Activated CD4-positive, alpha-beta memory T cell treated with anti-CD3 and anti-CD28 coated beads, Interleukin-2, amount 10 ng/mL, durations not matched to agents 7 days and 5 days (primary cell): ENCODE results near the gene ATF7IP. TPM values are rescaled to one million over a fixed set of nuclear protein-coding genes. Genes with fewer than 3 reads are reported as not detected.

Experiments used
- CTCF ChIA-PET: fragments of 350-600 bp; sonication (Branson Sonifier 250); formaldehyde crosslinking; loops from one replicate; lab custom pipeline; 2021; ENCODE audit warnings: antibody characterized with exemption, inconsistent platforms; lab: Charles Lee
- POLR2A ChIA-PET: fragments of 350-600 bp; sonication (Branson Sonifier 250); formaldehyde crosslinking; loops from one replicate; lab custom pipeline; 2021; ENCODE audit warnings: antibody characterized with exemption; lab: Charles Lee
- DNase-seq: peaks from one replicate; pipeline ENCODE4 v3.0.0-alpha.2; 2020
- H3K27ac Mint-ChIP-seq: one replicate; pipeline ENCODE4 v1.8.0; 2021; ENCODE audit warnings: mild to moderate bottlenecking, mixed read lengths
- H3K27me3 Mint-ChIP-seq: one replicate; pipeline ENCODE4 v1.8.0; 2021; ENCODE audit warnings: mixed read lengths
- H3K36me3 Mint-ChIP-seq: one replicate; pipeline ENCODE4 v1.8.0; 2021; ENCODE audit warnings: low read depth, mixed read lengths
- H3K4me1 Mint-ChIP-seq: one replicate; pipeline ENCODE4 v1.8.0; 2021; ENCODE audit warnings: mixed read lengths
- H3K4me3 Mint-ChIP-seq: one replicate; pipeline ENCODE4 v1.8.0; 2021; ENCODE audit warnings: mild to moderate bottlenecking, mixed read lengths
- H3K9me3 Mint-ChIP-seq: one replicate; pipeline ENCODE4 v1.8.0; 2021; ENCODE audit warnings: mixed read lengths
- total RNA-seq, 2 experiments: library from RNA; stranded (reverse); gene quantifications; one replicate each; pipeline ENCODE4 v1.2.3, GENCODE V29; 2021

ATF7IP gene
- total RNA-seq, 2 experiments from 2014 or later: 129 to 134 TPM

GRCh38 chr12:14473707-14474287, 108.3 kb downstream of the ATF7IP start:
- ChIA-PET CTCF (interaction anchor here (0.7 to 1.6 kb wide), 2 partner anchors 108 to 216 kb away, joined by 3 to 4 read pairs; partner anchors contain the start of gene ATF7IP), POLR2A (no interaction called here)
- no peak for DNase-seq
- H3K36me3 Mint-ChIP-seq: peaks cover 85% of the 10 kb centered on the region
- peaks cover 33% of the 10 kb centered on the region for H3K9me3 Mint-ChIP-seq
- peaks cover 8% of the 10 kb centered on the region for H3K4me1 Mint-ChIP-seq
- no peaks in the 10 kb centered on the region for H3K27me3 Mint-ChIP-seq
- H3K4me3 Mint-ChIP-seq: no peak overlapping the region
- no peak overlapping the region for H3K27ac Mint-ChIP-seq

DNA sequence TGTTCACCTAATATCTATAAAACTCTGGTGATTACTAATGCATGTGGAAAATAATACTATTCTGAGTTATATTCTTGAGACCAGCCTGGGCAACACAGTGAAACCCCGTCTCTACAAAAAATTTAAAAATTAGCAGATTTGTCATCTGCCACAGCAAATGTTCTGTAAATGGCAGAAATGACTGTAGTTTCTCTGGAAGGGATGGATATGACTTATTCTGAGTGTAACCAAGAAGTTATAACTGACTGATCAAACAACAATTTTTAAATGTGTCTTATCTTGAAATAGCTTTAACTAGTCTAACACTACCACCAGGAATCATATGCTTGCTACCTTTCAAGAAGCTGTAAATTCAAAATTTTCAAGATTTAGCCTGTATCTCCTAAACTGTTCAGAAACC, 113.5 kb downstream of the ATF7IP start:
- H3K4me1 Mint-ChIP-seq: peaks cover 8% of the 10 kb centered on the region
- H3K4me3 Mint-ChIP-seq: no peak overlapping the region
- no peak overlapping the region for H3K27ac Mint-ChIP-seq
- peaks cover 84% of the 10 kb centered on the region for H3K36me3 Mint-ChIP-seq
- H3K9me3 Mint-ChIP-seq: peaks cover 5% of the 10 kb centered on the region
- ChIA-PET CTCF (no interaction called here), POLR2A (no interaction called here)
- DNase-seq: no peak
- H3K27me3 Mint-ChIP-seq: no peaks in the 10 kb centered on the region

GRCh38 chr12:14481201-14481600, 115.7 kb downstream of the ATF7IP start:
- POLR2A ChIA-PET: no interaction called here
- H3K4me1 Mint-ChIP-seq: peaks cover 4% of the 10 kb centered on the region
- no peak overlapping the region for H3K4me3 Mint-ChIP-seq
- H3K27me3 Mint-ChIP-seq: no peaks in the 10 kb centered on the region
- no peaks in the 10 kb centered on the region for H3K9me3 Mint-ChIP-seq
- H3K36me3 Mint-ChIP-seq: peaks cover 87% of the 10 kb centered on the region
- DNase-seq: no peak
- no peak overlapping the region for H3K27ac Mint-ChIP-seq
- CTCF ChIA-PET: no interaction called here

DNA sequence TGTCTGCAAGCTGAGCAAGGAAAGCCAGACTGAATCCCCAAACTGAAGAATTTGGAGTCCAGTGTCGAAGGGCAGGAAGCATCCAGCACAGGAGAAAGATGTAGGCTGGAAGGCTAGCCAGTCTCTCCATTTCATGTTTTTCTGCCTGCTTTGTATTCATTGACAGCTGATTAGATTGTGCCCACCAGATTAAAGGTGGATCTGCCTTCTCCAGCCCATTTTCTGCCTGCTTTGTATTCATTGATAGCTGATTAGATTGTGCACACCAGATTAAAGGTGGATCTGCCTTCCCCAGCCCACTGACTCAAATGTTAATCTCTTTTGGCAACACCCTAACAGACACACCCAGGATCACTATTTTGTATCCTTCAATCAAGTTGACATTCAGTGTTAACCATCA, 116.9 kb downstream of the ATF7IP start:
- Mint-ChIP-seq H3K4me3 (no peak overlapping the region), H3K9me3 (no peaks in the 10 kb centered on the region), H3K36me3 (peaks cover 93% of the 10 kb centered on the region), H3K27ac (peak overlapping the region; percentile 2), H3K4me1 (peaks cover 4% of the 10 kb centered on the region), H3K27me3 (no peaks in the 10 kb centered on the region)
- ChIA-PET POLR2A (no interaction called here), CTCF (no interaction called here)
- DNase-seq: no peak

GRCh38 chr12:14482886-14483285, 117.4 kb downstream of the ATF7IP start:
- H3K9me3 Mint-ChIP-seq: no peaks in the 10 kb centered on the region
- DNase-seq: no peak
- H3K36me3 Mint-ChIP-seq: peaks cover 93% of the 10 kb centered on the region
- H3K27ac Mint-ChIP-seq: peak overlapping the region; percentile 2
- H3K4me3 Mint-ChIP-seq: no peak overlapping the region
- peaks cover 4% of the 10 kb centered on the region for H3K4me1 Mint-ChIP-seq
- no peaks in the 10 kb centered on the region for H3K27me3 Mint-ChIP-seq
- ChIA-PET POLR2A (no interaction called here), CTCF (no interaction called here)

GRCh38 chr12:14495326-14495725, 129.8 kb downstream of the ATF7IP start:
- ChIA-PET POLR2A (interaction anchor here (1.2 kb wide), 1 partner anchor 19 kb away, joined by 3 read pairs; no protein-coding TSS in a partner anchor), CTCF (no interaction called here)
- Mint-ChIP-seq H3K4me3 (no peak overlapping the region), H3K4me1 (peaks cover 9% of the 10 kb centered on the region), H3K36me3 (peaks cover 89% of the 10 kb centered on the region), H3K27me3 (no peaks in the 10 kb centered on the region), H3K9me3 (no peaks in the 10 kb centered on the region), H3K27ac (no peak overlapping the region)
- no peak for DNase-seq

- no peak overlapping the region for H3K4me3 Mint-ChIP-seq
Observed at GRCh38 chr12:14505626-14506596, 140.4 kb downstream of the ATF7IP start.

DNA sequence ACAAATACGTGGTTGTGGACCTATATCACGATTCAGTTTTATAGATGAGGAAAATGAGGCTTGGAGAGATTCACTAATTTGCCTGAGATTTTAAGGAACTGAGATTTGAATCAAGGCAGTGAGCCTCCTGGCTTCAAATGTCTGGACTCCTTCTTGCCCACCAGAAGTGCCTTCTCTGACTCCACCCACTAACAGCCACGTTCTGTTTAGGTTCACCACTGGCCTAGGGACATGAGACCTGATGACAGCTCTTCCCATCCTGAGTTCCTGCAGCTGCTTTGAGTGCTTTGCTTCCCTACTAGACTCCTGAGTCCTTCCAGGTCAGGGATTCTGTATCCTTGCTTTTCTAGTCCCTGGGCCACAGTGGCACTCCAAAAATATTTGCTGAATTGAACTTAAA, 145.1 kb downstream of the ATF7IP start:
- no peak for DNase-seq
- peaks cover 7% of the 10 kb centered on the region for H3K36me3 Mint-ChIP-seq
- POLR2A ChIA-PET: no interaction called here
- no peak overlapping the region for H3K27ac Mint-ChIP-seq
- no peaks in the 10 kb centered on the region for H3K4me1 Mint-ChIP-seq
- no peaks in the 10 kb centered on the region for H3K27me3 Mint-ChIP-seq
- H3K4me3 Mint-ChIP-seq: no peak overlapping the region
- CTCF ChIA-PET: no interaction called here
- H3K9me3 Mint-ChIP-seq: no peaks in the 10 kb centered on the region

More at GRCh38 chr12:14505626-14506596, 140.4 kb downstream of the ATF7IP start:
- Mint-ChIP-seq H3K27ac (no peak overlapping the region), H3K27me3 (no peaks in the 10 kb centered on the region), H3K4me1 (no peaks in the 10 kb centered on the region), H3K36me3 (peaks cover 38% of the 10 kb centered on the region), H3K9me3 (no peaks in the 10 kb centered on the region)
- CTCF ChIA-PET: no interaction called here
- no peak for DNase-seq
- POLR2A ChIA-PET: no interaction called here

DNA sequence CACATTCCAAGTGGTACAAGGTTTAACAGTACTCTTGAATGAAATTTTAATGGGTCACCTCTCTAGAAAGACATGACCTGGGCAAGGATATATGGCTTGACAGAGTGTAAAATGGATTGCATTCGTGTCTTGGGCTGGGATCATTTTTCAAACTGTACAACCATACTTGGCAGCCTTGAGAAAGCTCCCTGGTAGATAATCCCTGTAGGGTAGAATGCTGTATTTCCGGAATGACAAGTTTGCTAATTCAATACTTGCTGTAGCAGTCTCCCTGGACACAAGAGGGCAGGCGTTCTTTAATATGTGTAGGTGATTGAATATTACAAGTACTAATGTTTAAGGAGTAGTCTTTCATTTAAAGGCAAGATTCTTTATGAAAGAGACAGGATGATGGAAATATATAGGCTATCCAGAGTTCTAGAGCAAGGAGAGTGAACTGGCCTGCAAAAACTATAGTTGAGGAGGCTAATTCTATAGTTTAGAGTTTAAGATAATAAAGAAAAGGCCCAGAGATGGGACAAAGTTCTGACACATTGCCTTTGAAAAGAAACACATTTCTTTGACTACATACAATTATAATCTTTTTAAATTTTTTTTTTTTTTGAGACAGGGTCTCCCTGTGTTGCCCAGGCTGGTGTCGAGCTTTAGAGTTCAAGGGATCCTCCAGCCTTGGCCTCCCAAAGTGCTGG, 148.8 kb downstream of the ATF7IP start:
- no peak for DNase-seq
- Mint-ChIP-seq H3K9me3 (no peaks in the 10 kb centered on the region), H3K27ac (no peak overlapping the region), H3K36me3 (no peaks in the 10 kb centered on the region), H3K27me3 (no peaks in the 10 kb centered on the region), H3K4me1 (no peaks in the 10 kb centered on the region), H3K4me3 (no peak overlapping the region)
- POLR2A ChIA-PET: no interaction called here
- CTCF ChIA-PET: interaction anchor here (0.7 kb wide), 1 partner anchor 573 kb away, joined by 3 read pairs; no protein-coding TSS in a partner anchor

- no peak for DNase-seq
- POLR2A ChIA-PET: no interaction called here
- no peak overlapping the region for H3K4me3 Mint-ChIP-seq
- CTCF ChIA-PET: interaction anchor here (0.7 kb wide), 1 partner anchor 574 kb away, joined by 3 read pairs; no protein-coding TSS in a partner anchor
- H3K4me1 Mint-ChIP-seq: no peaks in the 10 kb centered on the region
- no peaks in the 10 kb centered on the region for H3K27me3 Mint-ChIP-seq
- no peak overlapping the region for H3K27ac Mint-ChIP-seq
- no peaks in the 10 kb centered on the region for H3K36me3 Mint-ChIP-seq
- peaks cover 3% of the 10 kb centered on the region for H3K9me3 Mint-ChIP-seq
Observed at GRCh38 chr12:14514946-14515345, 149.5 kb downstream of the ATF7IP start.

DNA sequence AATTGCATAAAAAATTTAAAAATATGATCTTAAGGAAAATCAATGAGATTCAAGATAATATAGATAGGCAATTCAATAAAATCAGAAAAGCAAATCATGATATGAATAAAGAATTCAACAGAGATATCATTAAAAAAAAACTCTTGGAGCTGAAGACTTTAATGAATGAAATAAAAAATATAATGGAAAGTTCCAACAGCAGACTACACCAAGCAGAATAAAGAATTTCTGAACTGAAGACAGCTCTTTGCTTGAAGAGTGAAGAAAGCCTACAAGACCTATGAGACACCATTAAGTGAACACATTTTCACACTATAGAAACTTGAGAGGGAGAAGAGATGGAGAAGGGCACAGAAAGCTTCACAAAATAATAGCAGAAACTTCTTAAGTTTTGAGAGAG, 156.3 kb downstream of the ATF7IP start:
- Mint-ChIP-seq H3K27me3 (peaks cover 8% of the 10 kb centered on the region), H3K4me1 (no peaks in the 10 kb centered on the region), H3K4me3 (no peak overlapping the region), H3K36me3 (no peaks in the 10 kb centered on the region), H3K9me3 (peaks cover 27% of the 10 kb centered on the region), H3K27ac (no peak overlapping the region)
- CTCF ChIA-PET: no interaction called here
- DNase-seq: no peak
- POLR2A ChIA-PET: no interaction called here

DNA sequence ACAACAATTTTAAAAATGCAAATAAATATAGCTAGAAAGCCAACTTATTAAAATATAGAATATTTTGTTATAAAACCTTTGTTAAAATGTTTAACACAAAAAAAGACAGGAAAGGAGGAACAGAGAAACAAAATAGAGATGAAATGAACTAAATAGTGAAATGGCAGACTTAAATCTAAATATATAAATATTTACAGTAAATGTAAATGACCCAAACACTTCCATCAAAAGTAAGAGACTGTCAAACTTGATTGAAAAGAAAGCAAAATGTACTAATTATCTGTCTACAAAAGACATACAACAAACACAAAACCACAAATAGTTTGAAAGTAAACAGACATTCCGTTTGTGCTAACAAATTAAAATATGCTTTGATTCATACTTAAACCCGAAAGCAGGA, 160.5 kb downstream of the ATF7IP start:
- no peaks in the 10 kb centered on the region for H3K36me3 Mint-ChIP-seq
- H3K4me1 Mint-ChIP-seq: no peaks in the 10 kb centered on the region
- no peak overlapping the region for H3K4me3 Mint-ChIP-seq
- H3K27ac Mint-ChIP-seq: no peak overlapping the region
- DNase-seq: no peak
- ChIA-PET CTCF (no interaction called here), POLR2A (no interaction called here)
- H3K27me3 Mint-ChIP-seq: peaks cover 14% of the 10 kb centered on the region
- H3K9me3 Mint-ChIP-seq: peaks cover 20% of the 10 kb centered on the region

GRCh38 chr12:14532152-14532551, 166.7 kb downstream of the ATF7IP start:
- POLR2A ChIA-PET: no interaction called here
- H3K27me3 Mint-ChIP-seq: peaks cover 7% of the 10 kb centered on the region
- H3K4me1 Mint-ChIP-seq: no peaks in the 10 kb centered on the region
- no peaks in the 10 kb centered on the region for H3K9me3 Mint-ChIP-seq
- DNase-seq: no peak
- H3K4me3 Mint-ChIP-seq: no peak overlapping the region
- CTCF ChIA-PET: interaction anchor here (0.5 kb wide), 1 partner anchor 69 kb away, joined by 3 read pairs; no protein-coding TSS in a partner anchor
- no peak overlapping the region for H3K27ac Mint-ChIP-seq
- H3K36me3 Mint-ChIP-seq: no peaks in the 10 kb centered on the region
